ENCODE data around the gene PEX3.

PEX3 gene, protein sequence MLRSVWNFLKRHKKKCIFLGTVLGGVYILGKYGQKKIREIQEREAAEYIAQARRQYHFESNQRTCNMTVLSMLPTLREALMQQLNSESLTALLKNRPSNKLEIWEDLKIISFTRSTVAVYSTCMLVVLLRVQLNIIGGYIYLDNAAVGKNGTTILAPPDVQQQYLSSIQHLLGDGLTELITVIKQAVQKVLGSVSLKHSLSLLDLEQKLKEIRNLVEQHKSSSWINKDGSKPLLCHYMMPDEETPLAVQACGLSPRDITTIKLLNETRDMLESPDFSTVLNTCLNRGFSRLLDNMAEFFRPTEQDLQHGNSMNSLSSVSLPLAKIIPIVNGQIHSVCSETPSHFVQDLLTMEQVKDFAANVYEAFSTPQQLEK

DNA sequence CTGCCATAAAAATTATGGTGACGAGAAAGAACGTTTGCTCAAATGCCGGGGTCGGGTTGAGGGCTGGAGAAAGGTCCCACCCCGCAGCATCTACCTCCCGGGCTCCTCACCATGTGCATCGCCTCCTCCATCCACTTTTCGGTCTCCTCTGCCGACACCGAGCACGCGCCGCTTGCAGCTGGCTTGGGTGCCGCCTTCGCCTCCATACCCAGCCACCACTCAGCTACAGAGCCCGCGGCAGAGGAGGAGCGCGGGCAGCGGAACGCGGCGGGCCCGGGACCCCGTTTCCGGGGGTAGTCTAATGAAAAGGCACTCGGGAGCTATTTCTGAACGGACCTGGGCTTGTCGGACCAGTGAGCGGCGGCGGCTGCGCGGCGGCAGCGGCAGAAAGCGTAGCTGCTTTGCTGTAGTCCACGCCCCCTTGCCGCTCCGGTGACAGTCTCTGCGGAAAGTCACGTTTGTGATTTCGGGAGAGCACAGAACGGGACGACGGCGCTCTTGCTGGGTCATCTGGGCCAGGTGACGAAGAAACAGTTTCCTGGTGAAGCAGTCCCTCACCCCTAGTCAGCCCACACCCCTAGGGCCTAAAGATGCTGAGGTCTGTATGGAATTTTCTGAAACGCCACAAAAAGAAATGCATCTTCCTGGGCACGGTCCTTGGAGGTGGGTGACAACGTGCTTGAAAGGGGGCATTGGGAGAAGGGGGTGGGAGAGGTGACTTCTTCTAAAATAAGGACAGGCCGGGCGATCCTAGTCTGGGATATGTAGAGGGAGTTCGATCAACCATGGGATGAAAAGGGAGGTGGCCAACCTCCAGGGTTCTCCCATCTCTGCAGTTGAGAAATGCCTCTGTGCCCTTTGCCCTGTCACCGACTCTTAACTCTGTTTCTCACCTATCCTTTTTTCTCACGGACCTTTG, at the start of gene PEX3, which contains the start of gene ADAT2:
Gene PEX3 (plus strand): TSS at position 353 of the 919 bp plus-strand sequence. CDS start 238 bp downstream, at position 591.
Gene ADAT2 (minus strand): TSS at position 243 of the 919 bp plus-strand sequence. CDS start 37 bp downstream, at position 206.
- peak within 1 kb of the TSS; percentile 85 for H3K4me3 ChIP-seq (replicated peaks; ENCODE audit: low read depth, low read length)
- DNase-seq (ENCODE audit: extremely low read depth, low read depth), result peak; percentile 73
- TF ChIP-seq, protein P1, sequence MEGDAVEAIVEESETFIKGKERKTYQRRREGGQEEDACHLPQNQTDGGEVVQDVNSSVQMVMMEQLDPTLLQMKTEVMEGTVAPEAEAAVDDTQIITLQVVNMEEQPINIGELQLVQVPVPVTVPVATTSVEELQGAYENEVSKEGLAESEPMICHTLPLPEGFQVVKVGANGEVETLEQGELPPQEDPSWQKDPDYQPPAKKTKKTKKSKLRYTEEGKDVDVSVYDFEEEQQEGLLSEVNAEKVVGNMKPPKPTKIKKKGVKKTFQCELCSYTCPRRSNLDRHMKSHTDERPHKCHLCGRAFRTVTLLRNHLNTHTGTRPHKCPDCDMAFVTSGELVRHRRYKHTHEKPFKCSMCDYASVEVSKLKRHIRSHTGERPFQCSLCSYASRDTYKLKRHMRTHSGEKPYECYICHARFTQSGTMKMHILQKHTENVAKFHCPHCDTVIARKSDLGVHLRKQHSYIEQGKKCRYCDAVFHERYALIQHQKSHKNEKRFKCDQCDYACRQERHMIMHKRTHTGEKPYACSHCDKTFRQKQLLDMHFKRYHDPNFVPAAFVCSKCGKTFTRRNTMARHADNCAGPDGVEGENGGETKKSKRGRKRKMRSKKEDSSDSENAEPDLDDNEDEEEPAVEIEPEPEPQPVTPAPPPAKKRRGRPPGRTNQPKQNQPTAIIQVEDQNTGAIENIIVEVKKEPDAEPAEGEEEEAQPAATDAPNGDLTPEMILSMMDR (IDR thresholded peaks at IDR 0.05; ENCODE audit: low read depth, low read length, missing control alignments), result no peak

DNA sequence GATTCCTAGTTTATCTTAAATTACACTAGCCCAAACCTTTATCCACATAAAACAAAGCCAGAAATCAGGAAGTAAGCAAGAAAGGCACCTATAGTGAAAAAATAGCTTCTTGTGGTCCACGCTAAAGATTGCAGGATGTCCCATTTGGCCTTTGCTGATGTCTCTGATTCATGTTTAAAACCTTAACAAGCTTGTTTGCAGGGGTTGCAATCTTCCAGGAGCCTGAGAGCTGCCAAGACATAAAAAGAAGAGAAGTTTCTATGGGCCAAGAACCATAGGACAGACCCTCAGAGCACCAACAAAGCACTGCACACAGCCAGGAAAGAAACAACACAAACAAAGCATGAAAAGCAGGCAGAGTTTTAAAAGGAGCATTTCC, 49.5 kb upstream of the PEX3 start:
- H3K4me3 ChIP-seq (replicated peaks; ENCODE audit: low read depth, low read length), result no peak overlapping the region
- no peak for DNase-seq (ENCODE audit: extremely low read depth, low read depth)
- TF ChIP-seq, protein P1 (IDR thresholded peaks at IDR 0.05; ENCODE audit: low read depth, low read length, missing control alignments), result no peak

DNA sequence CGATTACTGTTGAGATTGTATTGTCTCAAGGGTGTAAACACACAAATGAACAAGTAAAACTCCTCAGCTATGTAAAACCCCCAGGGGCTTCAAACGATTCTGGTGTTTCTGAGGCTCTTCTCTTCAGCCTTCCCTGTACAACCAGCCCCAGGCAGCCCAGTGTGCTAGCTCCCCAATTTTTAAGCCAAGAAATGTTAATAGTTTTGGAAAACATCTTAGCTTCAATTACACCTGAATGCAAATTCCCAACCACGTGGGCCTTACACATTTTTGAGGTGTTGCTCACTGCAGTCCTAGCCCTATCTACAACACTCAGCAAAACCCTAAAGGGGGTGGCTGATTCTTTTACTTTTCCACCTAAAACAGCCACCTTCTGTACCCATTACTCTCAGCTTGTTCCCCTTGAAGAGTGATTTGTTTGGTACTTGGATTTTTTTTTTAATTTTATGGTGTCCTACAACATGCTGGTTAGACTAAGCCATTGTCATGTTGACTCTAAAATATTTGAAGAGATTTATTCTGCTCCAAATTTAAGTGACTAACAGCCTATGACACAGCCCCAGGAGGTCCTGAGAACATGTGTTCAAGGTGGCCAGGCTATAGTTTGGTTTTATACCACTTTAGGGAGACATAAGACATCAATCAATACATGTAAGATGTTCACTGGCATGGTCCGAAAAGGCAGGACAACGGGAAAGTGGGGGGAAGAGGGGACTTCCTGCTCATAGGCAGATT, 48.8 kb upstream of the PEX3 start:
- no peak overlapping the region for H3K4me3 ChIP-seq (replicated peaks; ENCODE audit: low read depth, low read length)
- TF ChIP-seq, protein P1 (IDR thresholded peaks at IDR 0.05; ENCODE audit: low read depth, low read length, missing control alignments), result no peak
- DNase-seq (ENCODE audit: extremely low read depth, low read depth), result no peak

DNA sequence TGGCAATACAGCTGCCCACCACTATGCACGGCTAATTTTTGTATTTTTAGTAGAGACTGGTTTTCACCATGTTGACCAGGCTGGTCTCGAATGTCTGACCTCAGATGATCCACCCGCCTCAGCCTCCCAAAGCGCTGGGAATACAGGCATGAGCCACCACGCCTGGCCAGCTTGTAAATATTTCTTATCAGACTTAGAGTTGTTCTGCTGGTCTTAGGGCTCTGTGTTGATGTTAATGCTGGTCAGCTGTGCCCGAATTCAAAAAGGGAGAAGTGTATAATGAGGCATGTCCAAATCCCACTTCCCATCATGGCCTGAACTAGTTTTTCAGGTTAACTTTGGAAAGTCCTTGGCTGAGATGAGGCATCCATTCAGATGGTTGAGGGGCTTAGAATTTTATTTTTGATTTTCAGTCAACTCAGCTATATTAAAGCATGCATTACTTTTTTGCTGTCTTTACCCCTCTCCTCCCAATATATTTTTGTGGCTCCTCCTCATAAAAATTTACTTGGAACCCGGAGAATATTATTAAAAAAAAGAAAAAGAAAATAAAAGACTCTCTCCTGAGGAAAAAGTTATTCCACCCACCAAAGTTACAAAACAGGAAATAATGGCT, 47.8 kb upstream of the PEX3 start:
- TF ChIP-seq, protein P1 (IDR thresholded peaks at IDR 0.05; ENCODE audit: low read depth, low read length, missing control alignments), result no peak
- no peak overlapping the region for H3K4me3 ChIP-seq (replicated peaks; ENCODE audit: low read depth, low read length)
- no peak for DNase-seq (ENCODE audit: extremely low read depth, low read depth)

DNA sequence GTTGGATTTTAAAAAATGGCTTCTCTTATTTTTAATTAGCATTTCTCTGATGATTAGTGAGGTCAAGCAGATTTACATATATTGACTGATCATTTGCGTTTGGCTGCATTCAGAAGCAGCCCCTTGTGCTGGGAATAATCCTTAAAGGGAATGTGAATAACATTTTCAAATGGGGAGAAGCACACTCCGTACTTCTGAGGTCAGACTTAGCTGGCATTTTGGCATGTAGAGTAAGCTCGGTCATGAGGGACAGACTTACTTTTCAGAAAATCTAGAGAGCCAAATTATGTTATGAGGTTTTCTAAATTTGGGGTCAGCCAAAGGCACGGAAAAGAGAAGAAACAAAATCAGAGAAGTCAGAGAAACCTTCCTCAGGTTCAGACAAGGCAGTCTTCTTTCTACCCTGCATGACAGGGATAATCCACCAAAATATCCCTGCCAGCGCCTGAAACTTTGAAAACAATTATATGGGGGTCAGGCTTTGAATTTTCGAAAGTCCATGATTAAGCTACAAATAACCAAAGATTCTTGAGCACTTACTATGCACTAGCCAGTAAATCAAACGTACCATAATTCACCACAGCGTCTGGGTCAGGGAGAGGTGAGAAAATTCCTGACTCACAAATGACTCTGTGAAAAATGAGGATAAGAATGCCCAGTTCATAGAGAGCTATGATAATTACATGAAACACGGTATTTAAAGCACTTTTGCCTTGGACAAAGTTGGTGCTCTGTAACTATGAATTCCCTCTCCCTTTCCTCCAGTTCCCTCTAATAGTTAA, 45.0 kb upstream of the PEX3 start:
- H3K4me3 ChIP-seq (replicated peaks; ENCODE audit: low read depth, low read length), result no peak overlapping the region
- TF ChIP-seq, protein P1 (IDR thresholded peaks at IDR 0.05; ENCODE audit: low read depth, low read length, missing control alignments), result no peak
- no peak for DNase-seq (ENCODE audit: extremely low read depth, low read depth)

Data from HFF-Myc (cell line).